ENCODE results near the gene EML4.

The EML4 gene

DNA sequence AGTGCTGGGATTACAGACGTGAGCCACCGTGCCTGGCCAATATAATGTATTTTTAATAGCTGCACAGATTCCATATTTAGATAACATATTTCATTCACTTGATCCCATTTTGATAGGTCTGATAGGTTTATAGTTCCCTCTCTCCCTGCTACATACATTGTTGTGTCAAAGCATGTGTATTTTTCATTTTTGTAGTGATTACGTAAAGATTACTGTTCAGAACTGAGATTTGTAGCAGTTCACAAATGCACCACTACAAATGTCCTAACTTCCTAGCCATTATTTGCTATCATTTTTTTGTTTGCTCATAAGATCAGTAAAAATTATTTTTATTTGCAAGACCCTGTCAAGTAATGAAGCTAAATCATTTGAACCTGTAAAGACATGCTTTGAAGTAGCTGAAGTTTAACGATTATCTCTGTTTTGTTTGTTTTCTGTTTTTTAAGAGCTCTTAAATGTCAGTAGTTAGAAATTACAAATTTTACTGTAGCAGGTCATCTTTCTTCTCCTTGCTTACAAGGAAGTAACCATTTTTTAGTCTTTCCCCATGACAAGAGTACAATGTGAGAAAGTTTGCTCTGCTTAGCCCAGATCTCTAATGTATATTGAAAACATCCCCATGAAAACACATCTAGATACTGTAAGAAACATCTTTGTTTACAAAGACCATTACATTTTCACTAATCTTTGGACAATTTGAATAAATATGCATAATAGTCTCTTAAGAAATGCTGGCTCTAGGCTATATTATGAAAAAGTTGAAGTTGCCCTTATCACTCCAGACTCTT, 54.1 kb downstream of the EML4 start:
- no peak for DNase-seq (ENCODE audit: low read depth, low spot score)

DNA sequence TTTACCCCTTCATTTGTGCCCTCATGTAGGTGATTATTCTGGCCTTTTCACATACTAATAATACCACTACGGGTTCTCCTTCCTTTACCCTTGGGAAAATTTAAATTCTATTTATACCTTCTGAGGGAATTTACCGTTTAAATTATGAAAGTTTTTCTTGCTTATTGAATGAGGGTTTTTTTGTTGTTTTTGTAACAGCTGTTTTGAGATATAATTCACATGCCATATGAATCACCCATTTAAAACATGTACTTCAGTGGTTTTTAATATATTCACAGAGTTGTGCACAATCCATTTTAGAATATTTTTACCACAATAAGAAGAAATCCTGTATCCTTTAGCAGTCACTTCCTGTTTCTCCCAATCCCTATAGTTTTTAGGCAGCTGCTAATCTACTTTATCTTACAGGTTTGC, 54.7 kb downstream of the EML4 start:
- DNase-seq (ENCODE audit: low read depth, low spot score) = no peak

DNA sequence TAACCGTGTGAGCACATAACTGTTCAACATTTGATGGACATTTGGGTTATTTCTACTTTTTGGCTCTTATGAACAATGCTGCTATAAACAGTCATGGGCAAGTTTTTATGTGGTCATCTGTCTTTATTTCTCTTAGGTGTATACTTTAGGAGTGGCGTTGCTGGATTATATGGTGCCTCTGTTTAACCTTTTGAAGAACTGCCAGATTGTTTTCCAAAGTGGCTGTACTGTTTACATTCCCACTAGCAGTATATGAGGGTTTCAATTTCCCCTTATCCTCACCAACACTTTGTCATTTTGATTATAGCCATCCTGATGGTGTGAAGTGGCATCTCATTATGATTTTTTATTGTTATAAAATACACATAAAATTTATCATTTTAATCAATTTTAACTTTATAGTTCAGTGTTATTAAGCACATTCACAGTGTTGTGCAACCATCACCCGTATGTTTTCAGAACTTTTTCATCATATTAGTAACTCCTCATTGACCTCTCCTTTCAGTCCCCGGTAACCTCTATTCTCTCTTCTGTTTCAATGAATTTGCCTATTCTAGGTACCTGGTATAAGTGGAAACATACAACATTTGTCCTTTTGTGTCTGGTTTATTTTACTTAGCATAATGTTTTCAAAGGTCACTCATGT, 55.4 kb downstream of the EML4 start:
- DNase-seq (ENCODE audit: low read depth, low spot score) = no peak

DNA sequence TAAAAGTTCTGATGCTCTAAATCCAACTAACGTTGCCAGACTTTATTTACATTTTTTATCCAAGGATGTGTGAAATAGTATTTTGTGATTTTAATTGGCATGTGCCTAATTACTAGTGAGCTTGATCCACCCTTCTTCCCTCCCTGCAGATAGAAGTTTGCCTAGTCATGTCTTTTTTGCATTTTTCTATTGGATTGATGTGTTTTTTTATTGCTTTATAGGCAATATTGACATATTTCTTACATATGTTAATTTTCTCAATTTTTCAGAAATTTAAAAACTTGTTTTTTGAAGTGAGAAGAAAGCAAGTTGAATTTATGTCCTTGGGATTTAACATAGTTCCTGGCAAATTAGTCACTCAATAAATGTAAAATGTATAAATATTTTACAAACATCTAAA, 56.4 kb downstream of the EML4 start:
- DNase-seq (ENCODE audit: low read depth, low spot score) = no peak

DNA sequence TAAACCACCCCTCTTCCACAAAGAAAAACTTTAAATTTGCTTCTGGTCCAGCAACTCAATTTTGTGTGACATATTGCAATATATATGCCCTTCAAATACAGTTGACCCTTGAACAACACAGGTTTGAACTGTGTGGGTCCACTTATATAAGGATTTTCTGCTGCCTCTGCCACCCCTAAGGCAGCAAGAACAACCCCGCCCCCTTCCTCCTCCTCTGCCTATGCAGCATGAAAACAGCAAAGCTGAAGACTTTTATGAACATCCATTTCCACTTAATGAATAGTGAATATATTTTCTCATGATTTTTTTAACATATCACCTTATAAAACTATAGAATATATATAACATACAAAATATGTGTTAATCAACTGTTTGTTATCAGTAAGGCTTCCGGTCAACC, 58.3 kb downstream of the EML4 start:
- DNase-seq (ENCODE audit: low read depth, low spot score) = no peak

DNA sequence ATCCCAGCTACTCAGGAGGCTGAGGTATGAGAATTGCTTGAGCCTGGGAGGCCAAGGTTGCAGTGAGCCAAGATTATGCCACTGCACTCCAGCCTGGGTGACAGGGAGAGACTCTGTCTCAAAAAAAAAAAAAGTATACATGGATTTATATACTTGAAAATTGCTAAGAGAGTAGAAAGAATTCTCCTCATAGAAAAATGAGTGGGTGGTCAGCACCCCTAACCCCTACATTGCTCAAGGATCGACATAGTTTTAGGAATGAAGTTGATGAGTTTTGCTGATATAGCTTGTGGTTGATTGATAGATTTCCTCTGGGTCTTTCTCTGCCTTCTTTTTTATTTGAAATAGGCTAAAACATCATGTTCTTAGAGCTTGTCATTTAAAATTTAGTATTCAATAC, 58.9 kb downstream of the EML4 start:
- no peak for DNase-seq (ENCODE audit: low read depth, low spot score)

DNA sequence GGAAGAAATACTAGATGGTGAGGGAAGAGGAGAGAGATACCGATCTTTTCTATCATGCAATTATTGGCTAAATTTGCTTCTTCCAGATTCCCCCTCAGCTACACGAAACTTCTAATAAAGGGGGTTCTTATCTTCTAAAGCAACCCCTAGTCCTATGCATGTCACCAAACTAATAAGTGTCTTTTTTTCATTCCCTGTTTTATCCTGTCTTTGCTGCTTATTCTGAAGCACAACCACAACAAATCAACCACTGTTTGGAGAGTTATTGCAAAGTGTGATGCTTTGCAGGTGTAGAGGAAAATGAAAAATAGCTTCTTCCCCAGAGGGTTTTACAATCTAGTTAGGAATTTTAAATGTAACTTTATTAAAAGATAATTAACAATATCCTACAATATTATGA, 60.8 kb downstream of the EML4 start:
- DNase-seq (ENCODE audit: low read depth, low spot score) = no peak

DNA sequence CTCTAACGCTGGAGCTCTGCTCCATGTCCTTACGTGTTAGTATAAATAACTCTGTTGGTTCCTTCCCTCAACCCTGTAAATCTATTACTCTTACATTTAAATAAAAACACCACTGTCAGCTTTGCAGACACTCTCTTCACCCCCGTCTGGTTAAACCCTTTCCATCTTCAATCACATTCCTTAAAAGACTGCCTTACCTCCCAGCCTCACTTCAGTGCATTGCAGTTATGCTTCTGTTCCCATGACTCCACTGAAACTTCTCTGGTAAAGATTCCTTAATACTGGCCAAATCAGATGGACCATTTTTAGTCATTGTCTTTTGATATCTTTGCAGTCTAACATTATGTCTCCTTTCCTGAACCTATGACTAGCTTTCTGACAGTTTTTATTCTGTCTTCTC, 61.7 kb downstream of the EML4 start:
- DNase-seq (ENCODE audit: low read depth, low spot score) = no peak

DNA sequence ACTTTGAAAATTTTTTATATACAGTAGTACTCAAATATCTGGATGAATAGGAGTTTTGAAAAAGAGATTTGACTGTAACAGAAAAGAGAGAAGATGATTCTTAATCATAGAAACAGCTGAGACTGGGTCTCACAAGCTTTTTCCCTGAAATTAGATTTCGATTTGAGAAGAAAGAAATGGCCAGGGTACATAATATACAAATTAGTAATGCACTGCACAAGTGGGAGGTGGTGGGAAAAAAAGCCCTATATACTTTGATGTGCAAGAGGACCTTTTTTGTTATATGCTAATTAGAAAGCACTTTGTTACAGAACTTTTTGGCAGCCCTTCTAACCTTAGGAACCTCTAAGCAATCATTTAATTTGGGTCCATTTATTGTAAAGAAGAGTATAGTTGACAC, 62.9 kb downstream of the EML4 start:
- DNase-seq (ENCODE audit: low read depth, low spot score) = no peak

DNA sequence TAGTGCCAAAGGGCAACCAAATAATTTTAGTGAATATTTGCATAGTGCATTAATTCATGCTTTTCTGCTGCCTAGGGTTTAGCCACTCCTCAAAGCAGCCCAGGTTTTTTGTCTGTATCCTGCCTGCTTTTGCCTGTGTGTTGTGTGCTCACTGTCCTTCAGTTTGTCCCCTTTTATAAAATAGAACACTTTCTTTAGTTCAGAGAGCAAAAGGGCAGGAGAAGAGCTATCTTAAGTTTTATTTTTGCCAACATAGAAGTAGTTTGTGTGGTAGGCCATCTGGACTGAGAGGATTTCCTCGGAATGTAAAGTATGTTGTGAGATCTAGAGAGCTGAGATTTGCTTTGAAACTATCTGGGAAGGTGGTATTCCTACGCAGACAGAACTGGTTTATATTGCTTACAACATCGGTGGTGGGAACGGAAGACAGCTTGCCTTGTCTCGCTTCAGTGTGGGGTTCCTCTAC, 64.9 kb downstream of the EML4 start:
- peak; percentile 42 for DNase-seq (ENCODE audit: low read depth, low spot score)

DNA sequence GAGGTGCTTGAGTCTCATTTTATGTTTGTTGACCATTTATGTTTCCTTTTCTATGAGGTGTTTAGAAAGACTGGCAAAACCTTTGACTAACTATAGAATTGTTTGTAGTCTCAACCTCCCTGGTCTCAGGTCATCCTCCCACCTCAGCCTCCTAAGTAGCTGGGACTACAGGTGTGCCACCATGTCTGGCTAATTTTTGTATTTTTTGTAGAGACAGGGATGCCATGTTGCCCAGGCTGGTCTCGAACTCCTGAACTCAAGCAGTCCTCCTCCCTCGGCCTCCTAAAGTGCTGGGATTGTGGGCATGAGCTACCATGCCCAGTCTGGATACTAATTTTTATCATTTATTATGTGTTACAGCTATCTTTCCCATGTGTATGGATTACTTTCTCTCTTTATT, 67.8 kb downstream of the EML4 start:
- DNase-seq (ENCODE audit: low read depth, low spot score) = no peak

DNA sequence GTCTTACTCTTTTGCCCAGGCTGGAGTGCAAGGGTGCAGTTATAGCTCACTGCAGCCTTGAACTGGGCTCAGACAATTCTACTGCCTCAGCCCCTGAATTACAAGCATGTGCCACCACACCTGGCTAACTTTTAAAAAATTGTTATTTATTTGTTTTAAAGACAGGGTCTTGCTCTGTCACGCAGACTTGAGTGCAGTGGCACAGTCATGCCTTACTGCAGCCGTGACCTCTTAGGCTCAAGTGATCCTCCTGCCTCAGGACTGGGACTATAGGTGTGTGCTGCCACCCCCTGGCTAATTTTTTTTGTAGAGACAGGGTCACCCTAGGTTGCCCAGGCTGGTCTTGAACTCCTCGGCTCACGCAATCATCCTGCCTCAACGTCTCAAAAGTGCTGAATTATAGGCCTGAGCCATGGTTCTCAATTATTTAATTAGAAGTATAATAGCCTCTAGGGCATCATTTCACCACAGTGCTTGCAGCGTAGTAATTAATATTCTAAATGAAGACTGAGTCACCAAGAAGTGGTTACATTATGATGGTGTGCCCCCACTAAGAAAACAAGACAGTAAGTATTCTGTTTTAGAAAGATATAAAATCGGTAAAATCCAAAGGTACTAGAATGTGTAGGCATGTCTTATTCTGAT, 69.6 kb downstream of the EML4 start:
- peak; percentile 66 for DNase-seq (ENCODE audit: low read depth, low spot score)

DNA sequence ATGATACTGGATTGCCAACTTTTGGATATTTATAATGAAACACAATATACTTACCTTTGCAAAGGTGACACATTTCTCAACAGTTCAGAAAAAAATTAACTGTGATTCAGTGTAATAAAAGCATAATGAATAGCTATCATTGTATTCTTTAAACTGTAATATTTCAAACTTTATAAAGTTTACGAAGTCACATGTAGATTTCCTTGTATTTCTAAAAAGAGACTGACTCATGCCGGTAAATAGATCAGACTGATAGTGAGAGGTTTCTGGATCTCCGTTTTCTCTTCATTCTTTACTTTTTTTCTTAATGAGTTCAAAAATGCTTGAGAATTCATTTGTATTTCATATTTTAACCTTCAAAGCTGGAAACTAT, 70.1 kb downstream of the EML4 start:
- DNase-seq (ENCODE audit: low read depth, low spot score) = no peak

DNA sequence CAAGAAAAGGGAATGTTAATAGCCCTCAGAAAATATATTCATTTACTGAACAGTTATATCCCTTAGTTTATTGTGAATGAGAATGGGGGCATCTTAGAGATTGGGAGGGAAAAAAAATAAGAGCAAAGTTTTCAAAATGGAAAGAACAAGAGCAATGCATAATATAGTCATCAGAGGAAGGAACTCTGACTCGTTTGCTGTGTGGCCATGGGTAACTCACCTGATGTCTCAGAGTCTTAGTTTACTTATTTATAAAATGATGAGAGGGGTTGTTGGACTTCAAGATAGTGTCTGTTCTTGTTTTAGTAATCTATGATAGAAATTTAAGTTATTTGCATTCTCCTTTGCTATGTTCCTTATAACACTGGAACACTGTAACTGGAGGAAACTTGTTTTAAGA, 70.7 kb downstream of the EML4 start:
- no peak for DNase-seq (ENCODE audit: low read depth, low spot score)

DNA sequence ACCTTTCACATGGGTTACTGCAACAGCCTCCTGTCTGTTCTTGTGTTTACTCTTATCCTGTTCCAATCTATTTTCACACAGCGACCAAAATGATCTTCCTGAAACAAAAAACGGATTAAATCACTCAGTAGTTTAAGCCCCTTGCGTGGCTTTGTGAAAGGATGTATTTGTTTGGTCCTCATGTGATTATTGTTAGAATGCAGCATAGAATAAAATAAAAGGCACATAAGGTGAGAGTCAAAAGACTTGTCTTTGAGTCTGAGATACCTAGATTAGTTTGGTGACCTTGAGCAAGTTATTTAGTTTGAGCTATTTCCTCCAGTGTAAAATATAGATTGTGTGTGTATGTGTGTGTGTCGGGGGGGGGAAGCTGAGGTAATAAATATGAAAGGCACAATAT, 72.4 kb downstream of the EML4 start:
- no peak for DNase-seq (ENCODE audit: low read depth, low spot score)

DNA sequence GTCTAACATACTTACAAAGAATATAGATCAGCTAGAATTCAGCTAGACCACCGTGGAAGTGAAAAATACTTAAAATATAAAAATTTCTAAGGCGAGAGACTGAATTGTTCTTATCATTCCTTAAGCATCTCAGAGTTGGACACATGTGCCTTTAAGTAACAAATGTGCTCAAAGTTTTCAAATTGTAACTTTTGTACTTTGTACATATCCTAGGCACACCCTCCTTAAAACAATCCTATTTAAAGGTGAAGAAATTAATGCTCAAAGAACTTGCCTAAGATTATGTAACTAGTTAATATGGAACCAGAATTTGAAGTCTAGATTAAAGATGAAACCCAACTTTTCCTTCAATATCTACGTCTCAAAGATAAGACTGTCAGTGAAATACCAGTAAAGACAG, 74.1 kb downstream of the EML4 start:
- DNase-seq (ENCODE audit: low read depth, low spot score) = no peak

DNA sequence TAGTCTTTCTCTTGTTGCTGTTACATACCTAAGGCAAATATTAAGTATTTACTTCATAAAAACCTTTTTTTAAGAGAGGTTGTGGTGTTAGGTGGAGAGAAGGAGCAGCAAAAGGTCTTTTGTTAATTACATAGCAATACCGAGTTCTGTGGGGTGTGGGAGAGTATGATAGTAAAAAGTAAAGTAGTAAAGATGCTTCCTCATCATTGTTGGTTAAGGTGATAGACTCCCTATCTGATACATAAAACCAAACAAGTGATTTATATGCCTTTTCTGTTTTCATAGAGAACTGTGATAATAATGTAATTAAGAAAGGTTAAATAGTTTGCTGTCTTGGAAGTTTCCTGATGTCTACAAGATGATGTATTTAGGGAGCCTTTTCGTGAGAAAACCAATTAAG, 75.4 kb downstream of the EML4 start:
- DNase-seq (ENCODE audit: low read depth, low spot score) = no peak

DNA sequence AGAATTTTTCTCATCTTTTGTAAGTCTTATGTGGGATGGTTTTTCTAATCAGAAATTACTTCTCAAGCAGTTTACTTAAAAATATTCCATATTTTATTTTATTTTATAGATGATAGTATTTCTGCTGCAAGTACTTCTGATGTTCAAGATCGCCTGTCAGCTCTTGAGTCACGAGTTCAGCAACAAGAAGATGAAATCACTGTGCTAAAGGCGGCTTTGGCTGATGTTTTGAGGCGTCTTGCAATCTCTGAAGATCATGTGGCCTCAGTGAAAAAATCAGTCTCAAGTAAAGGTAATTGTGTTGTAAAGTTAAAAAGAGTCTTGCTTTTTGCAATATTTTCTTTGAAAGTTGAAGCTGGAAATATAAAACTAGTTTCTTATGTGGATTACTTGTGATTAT, 76.2 kb downstream of the EML4 start:
- no peak for DNase-seq (ENCODE audit: low read depth, low spot score)

DNA sequence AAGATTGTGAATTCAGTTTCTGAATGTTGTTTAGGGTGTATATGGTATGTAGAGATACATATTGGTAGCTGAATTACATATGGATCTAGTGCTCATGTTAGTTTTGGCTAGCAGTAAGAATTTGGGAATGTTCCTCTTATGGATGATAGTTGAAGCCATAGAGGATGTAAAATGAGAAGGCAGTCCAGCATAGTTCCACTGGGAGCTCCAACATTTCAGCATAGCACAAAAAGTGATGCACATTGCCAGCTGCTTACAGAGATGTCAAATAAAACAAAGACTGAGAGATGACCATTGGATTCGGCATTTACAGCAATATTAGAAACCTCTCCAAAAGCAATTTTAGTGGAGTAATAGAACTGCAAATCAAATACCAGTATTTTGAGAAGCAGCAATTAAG, 77.4 kb downstream of the EML4 start:
- DNase-seq (ENCODE audit: low read depth, low spot score) = no peak

DNA sequence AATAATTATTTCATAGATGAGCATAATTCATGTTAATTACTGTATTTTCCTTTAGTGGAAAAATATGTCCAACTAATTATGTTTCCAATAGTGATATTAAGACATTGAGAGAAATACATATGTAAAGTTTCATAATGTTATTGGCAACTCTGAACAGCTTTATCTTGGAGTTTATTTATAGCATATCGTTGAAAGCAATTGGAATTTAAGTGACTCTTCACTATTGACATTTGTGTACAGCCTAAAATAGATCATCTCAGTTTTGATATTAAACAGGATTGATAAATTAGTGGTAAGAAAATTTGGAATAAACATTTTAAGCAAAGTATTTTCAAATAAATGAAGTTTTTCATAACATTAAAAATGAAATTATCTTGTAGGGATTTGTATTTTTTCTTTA, 79.7 kb downstream of the EML4 start:
- DNase-seq (ENCODE audit: low read depth, low spot score) = no peak

DNA sequence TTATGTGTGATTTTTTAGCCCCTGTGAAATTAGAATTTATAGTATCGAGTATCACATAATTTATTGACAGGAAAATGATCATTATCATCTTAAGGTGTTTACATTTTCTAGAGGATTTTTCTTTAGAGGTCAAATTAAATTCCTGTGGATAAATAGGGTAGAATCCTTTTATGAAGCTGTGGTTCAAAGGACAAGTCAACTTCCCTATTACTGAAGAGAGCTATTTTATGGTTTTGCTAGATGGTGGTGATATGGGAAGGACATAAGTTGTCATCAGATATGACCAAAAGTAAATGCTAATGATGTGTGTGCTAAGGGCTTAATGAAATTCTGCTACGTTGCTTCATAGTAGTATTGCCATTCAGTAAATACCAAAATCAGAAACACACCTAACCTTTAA, 80.1 kb downstream of the EML4 start:
- DNase-seq (ENCODE audit: low read depth, low spot score) = no peak

DNA sequence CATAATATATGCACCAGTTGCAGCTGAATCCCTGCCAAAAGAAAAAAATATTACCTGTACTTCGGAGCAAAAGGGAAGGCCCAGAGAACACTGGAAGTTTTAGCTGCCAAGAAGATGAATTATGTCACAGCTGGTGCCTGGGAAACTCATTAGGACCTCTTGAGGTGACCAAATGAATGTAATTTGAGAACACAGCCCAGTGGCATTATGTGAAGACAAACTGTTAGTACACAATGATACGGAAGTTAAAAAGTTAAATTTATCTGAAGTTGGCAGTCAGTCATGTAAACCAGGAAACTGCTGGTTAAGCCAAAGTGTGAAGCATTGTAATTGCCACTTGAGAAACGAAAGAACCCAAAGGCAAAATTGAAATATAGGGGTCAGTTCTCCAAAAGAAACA, 80.7 kb downstream of the EML4 start:
- DNase-seq (ENCODE audit: low read depth, low spot score) = no peak

DNA sequence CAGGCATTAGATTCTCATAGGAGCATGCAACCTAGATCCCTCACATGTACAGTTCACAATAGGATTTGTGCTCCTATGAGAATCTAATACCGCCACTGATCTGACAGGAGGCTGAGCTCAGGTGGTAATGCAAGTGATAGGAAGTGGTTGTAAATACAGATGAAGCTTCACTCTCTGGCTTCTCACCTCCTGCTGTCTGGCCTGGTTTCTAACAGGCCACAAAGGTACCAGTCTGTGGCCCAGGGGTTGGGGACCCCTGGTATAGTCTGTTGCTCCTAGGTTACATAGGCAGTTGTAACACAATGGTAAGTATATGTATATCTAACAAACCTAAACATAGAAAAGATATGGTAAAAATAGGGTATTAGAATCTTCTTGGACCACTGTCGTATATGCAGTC, 81.8 kb downstream of the EML4 start:
- no peak for DNase-seq (ENCODE audit: low read depth, low spot score)
